Measurements from ENCODE around the gene PRM2. TPM values are rescaled to one million over a fixed set of nuclear protein-coding genes. Genes with fewer than 3 reads are reported as not detected.
A peak's percentile ranks its signal among the peaks of the same experiment; 100 is the strongest.

PRM2 gene
- total and polyA plus RNA-seq, 5 donors from 2014 or later = not detected

GRCh38 chr16:11248133-11248532, 28.1 kb downstream of the PRM2 start:
- peak in 1 of 3 donors; percentile 53 for DNase-seq
- no peaks in the 10 kb centered on the region for H3K27me3 Mint-ChIP-seq
- H3K4me1 ChIP-seq (ENCODE audit: control insufficient read depth, insufficient read depth, low read length, poor library complexity, severe bottlenecking) = peaks cover 24% of the 10 kb centered on the region
- peaks cover 10% of the 10 kb centered on the region for H3K36me3 Mint-ChIP-seq
- ATAC-seq (ENCODE audit: low read depth in 2 of 2) = no peak
- no peaks in the 10 kb centered on the region for H3K27me3 ChIP-seq (ENCODE audit: control insufficient read depth, insufficient read depth, low read length)
- H3K27ac Mint-ChIP-seq = no peak overlapping the region
- no peak overlapping the region for H3K4me3 ChIP-seq (ENCODE audit: low read depth, low read length)
- H3K4me3 Mint-ChIP-seq = no peak overlapping the region
- H3K4me1 Mint-ChIP-seq = peaks cover 7 to 43% (median 21%) of the 10 kb centered on the region in 4 donors
- no peak overlapping the region for H3K27ac ChIP-seq (ENCODE audit: insufficient read depth, low read length, poor library complexity, severe bottlenecking)
- H3K9me3 ChIP-seq (ENCODE audit: control insufficient read depth in 2 of 2, low read length in 2 of 2) = no peaks in the 10 kb centered on the region
- no peaks in the 10 kb centered on the region for H3K9me3 Mint-ChIP-seq
- H3K36me3 ChIP-seq (ENCODE audit: control insufficient read depth, insufficient read depth, low read length) = no peaks in the 10 kb centered on the region

GRCh38 chr16:11245988-11246387, 30.3 kb downstream of the PRM2 start:
- Histone ChIP-seq H3K9me3 (ENCODE audit: control insufficient read depth in 2 of 2, low read length in 2 of 2) (no peaks in the 10 kb centered on the region), H3K27ac (ENCODE audit: insufficient read depth, low read length, poor library complexity, severe bottlenecking) (no peak overlapping the region), H3K4me1 (ENCODE audit: control insufficient read depth, insufficient read depth, low read length, poor library complexity, severe bottlenecking) (peaks cover 4% of the 10 kb centered on the region), H3K27me3 (ENCODE audit: control insufficient read depth, insufficient read depth, low read length) (no peaks in the 10 kb centered on the region), H3K36me3 (ENCODE audit: control insufficient read depth, insufficient read depth, low read length) (no peaks in the 10 kb centered on the region), H3K4me3 (ENCODE audit: low read depth, low read length) (no peak overlapping the region)
- Mint-ChIP-seq H3K27me3 (no peaks in the 10 kb centered on the region), H3K4me3 (peak overlapping the region in 1 of 4 donors; percentile 40), H3K27ac (no peak overlapping the region), H3K9me3 (no peaks in the 10 kb centered on the region), H3K4me1 (peaks cover 4 to 26% (median 7%) of the 10 kb centered on the region in 4 donors), H3K36me3 (peaks cover 4% of the 10 kb centered on the region)
- ATAC-seq (ENCODE audit: low read depth in 2 of 2) = no peak
- peak in 1 of 3 donors; percentile 63 for DNase-seq

GRCh38 chr16:11245222-11245737, 31.0 kb downstream of the PRM2 start:
- Mint-ChIP-seq H3K4me3 (peak overlapping the region in 1 of 4 donors; percentile 40), H3K36me3 (no peaks in the 10 kb centered on the region), H3K27ac (peak overlapping the region; percentile 27 to 95 (median 59)), H3K4me1 (peaks cover 0 to 26% (median 7%) of the 10 kb centered on the region in 4 donors), H3K27me3 (no peaks in the 10 kb centered on the region), H3K9me3 (no peaks in the 10 kb centered on the region)
- ATAC-seq (ENCODE audit: low read depth in 2 of 2) = no peak
- Histone ChIP-seq H3K4me3 (ENCODE audit: low read depth, low read length) (no peak overlapping the region), H3K27ac (ENCODE audit: insufficient read depth, low read length, poor library complexity, severe bottlenecking) (no peak overlapping the region), H3K9me3 (ENCODE audit: control insufficient read depth in 2 of 2, low read length in 2 of 2) (no peaks in the 10 kb centered on the region), H3K36me3 (ENCODE audit: control insufficient read depth, insufficient read depth, low read length) (no peaks in the 10 kb centered on the region), H3K27me3 (ENCODE audit: control insufficient read depth, insufficient read depth, low read length) (no peaks in the 10 kb centered on the region), H3K4me1 (ENCODE audit: control insufficient read depth, insufficient read depth, low read length, poor library complexity, severe bottlenecking) (peaks cover 10% of the 10 kb centered on the region)
- no peak for DNase-seq

- no peaks in the 10 kb centered on the region for H3K27me3 ChIP-seq (ENCODE audit: control insufficient read depth, insufficient read depth, low read length)
- no peak for ATAC-seq (ENCODE audit: low read depth in 2 of 2)
- Mint-ChIP-seq H3K36me3 (no peaks in the 10 kb centered on the region), H3K4me1 (peaks cover 0 to 23% (median 11%) of the 10 kb centered on the region in 4 donors), H3K27ac (no peak overlapping the region), H3K4me3 (no peak overlapping the region), H3K9me3 (no peaks in the 10 kb centered on the region), H3K27me3 (no peaks in the 10 kb centered on the region)
- H3K27ac ChIP-seq (ENCODE audit: insufficient read depth, low read length, poor library complexity, severe bottlenecking) = no peak overlapping the region
- H3K4me1 ChIP-seq (ENCODE audit: control insufficient read depth, insufficient read depth, low read length, poor library complexity, severe bottlenecking) = peaks cover 10% of the 10 kb centered on the region
- DNase-seq = no peak
- no peaks in the 10 kb centered on the region for H3K36me3 ChIP-seq (ENCODE audit: control insufficient read depth, insufficient read depth, low read length)
- no peak overlapping the region for H3K4me3 ChIP-seq (ENCODE audit: low read depth, low read length)
- no peaks in the 10 kb centered on the region for H3K9me3 ChIP-seq (ENCODE audit: control insufficient read depth in 2 of 2, low read length in 2 of 2)
Observed at GRCh38 chr16:11242658-11243057, 33.6 kb downstream of the PRM2 start.

DNA sequence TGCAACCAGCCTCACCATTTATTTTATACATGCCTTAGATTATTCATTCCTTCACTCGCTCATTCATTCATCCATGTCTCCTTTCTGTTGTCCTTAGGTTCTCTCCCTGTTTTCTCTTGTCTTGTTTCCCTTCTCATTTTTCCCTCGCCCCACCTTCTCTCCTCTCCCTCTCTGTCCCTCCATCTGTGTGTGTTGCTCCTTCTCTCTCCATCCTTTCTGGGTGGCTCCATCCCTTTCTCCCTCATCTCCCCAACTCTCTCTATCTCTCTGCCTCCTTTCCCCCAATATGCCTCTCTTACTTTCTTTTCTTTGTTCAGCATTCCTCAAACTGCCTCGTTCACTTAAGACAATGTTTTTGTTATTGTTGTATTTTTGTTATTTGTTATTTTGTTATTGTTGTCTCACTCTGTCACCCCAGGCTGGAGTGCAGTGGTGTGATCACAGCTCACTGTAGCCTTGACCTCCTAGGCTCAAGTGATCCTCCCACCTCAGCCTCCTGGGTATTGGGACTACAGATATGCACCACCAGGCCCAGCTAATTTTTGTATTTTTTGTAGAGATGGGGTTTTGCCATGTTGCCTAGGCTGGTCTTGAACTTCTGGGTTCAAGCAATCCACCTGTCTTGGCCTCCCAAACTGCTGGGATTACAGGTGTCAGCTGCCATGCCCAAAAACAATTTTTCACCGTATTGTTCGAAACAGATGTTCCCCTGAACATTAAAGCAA, 34.6 kb downstream of the PRM2 start:
- no peak overlapping the region for H3K4me3 ChIP-seq (ENCODE audit: low read depth, low read length)
- Mint-ChIP-seq H3K4me3 (no peak overlapping the region), H3K36me3 (no peaks in the 10 kb centered on the region), H3K4me1 (peaks cover 0 to 22% (median 12%) of the 10 kb centered on the region in 4 donors), H3K27ac (no peak overlapping the region), H3K9me3 (no peaks in the 10 kb centered on the region), H3K27me3 (no peaks in the 10 kb centered on the region)
- no peak overlapping the region for H3K27ac ChIP-seq (ENCODE audit: insufficient read depth, low read length, poor library complexity, severe bottlenecking)
- peaks cover 10% of the 10 kb centered on the region for H3K4me1 ChIP-seq (ENCODE audit: control insufficient read depth, insufficient read depth, low read length, poor library complexity, severe bottlenecking)
- DNase-seq = no peak
- no peaks in the 10 kb centered on the region for H3K27me3 ChIP-seq (ENCODE audit: control insufficient read depth, insufficient read depth, low read length)
- no peaks in the 10 kb centered on the region for H3K9me3 ChIP-seq (ENCODE audit: control insufficient read depth in 2 of 2, low read length in 2 of 2)
- no peak for ATAC-seq (ENCODE audit: low read depth in 2 of 2)
- no peaks in the 10 kb centered on the region for H3K36me3 ChIP-seq (ENCODE audit: control insufficient read depth, insufficient read depth, low read length)

DNA sequence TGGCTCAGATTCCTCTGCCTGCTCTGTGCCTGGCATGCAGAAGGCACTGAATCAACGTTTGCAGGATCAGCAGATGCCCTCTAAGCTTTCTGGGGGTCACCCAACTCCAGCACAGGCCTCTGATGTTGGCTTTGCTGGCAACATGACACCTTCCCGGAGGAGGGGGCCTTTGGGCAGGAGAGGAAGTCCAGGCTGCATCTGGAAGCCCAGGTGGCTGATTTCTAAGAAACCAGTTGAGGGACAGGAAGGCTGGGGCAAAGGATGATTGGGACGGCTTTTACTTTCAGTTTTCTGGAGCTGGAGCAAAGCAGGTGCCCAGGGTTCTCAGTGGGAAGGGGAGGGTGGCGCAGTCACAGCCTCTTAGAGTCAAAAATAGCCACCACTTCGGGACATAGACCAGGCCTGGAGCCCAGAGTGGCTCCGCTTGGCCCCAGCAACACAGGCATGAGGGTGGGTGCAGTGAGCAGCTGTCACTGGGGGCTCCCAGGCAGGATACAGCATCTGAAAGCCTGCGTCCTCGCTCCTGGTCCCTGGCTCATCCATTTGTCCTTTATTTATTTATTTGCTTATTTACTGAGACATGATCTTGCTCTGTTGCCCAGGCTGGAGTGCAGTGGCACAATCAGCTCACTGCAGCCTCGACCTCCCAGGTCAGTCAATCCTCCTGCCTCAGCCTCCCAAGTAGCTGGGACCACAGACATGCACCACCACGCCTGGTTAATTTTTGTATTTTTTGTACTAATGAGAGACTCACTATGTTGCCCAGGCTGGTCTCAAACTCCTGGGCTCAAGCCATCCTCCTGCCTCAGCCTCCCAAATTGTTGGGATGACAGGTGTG, 35.4 kb downstream of the PRM2 start:
- no peak overlapping the region for H3K27ac ChIP-seq (ENCODE audit: insufficient read depth, low read length, poor library complexity, severe bottlenecking)
- ATAC-seq (ENCODE audit: low read depth in 2 of 2) (peak; percentile 15 to 20), DNase-seq (peak in 1 of 3 donors; percentile 62)
- Mint-ChIP-seq H3K27ac (peak overlapping the region; percentile 54 to 83 (median 76)), H3K27me3 (no peaks in the 10 kb centered on the region), H3K4me1 (peaks cover 0 to 22% (median 12%) of the 10 kb centered on the region in 4 donors), H3K36me3 (no peaks in the 10 kb centered on the region), H3K9me3 (no peaks in the 10 kb centered on the region), H3K4me3 (peak overlapping the region in 2 of 4 donors; percentile 33 to 69)
- H3K9me3 ChIP-seq (ENCODE audit: control insufficient read depth in 2 of 2, low read length in 2 of 2) = no peaks in the 10 kb centered on the region
- no peaks in the 10 kb centered on the region for H3K36me3 ChIP-seq (ENCODE audit: control insufficient read depth, insufficient read depth, low read length)
- no peaks in the 10 kb centered on the region for H3K27me3 ChIP-seq (ENCODE audit: control insufficient read depth, insufficient read depth, low read length)
- no peak overlapping the region for H3K4me3 ChIP-seq (ENCODE audit: low read depth, low read length)
- H3K4me1 ChIP-seq (ENCODE audit: control insufficient read depth, insufficient read depth, low read length, poor library complexity, severe bottlenecking) = peaks cover 6% of the 10 kb centered on the region

- H3K4me1 Mint-ChIP-seq = peaks cover 0 to 16% (median 10%) of the 10 kb centered on the region in 4 donors
- H3K27me3 Mint-ChIP-seq = no peaks in the 10 kb centered on the region
- Histone ChIP-seq H3K9me3 (ENCODE audit: control insufficient read depth in 2 of 2, low read length in 2 of 2) (no peaks in the 10 kb centered on the region), H3K4me1 (ENCODE audit: control insufficient read depth, insufficient read depth, low read length, poor library complexity, severe bottlenecking) (peaks cover 7% of the 10 kb centered on the region), H3K27ac (ENCODE audit: insufficient read depth, low read length, poor library complexity, severe bottlenecking) (no peak overlapping the region), H3K4me3 (ENCODE audit: low read depth, low read length) (no peak overlapping the region), H3K36me3 (ENCODE audit: control insufficient read depth, insufficient read depth, low read length) (no peaks in the 10 kb centered on the region), H3K27me3 (ENCODE audit: control insufficient read depth, insufficient read depth, low read length) (no peaks in the 10 kb centered on the region)
- H3K36me3 Mint-ChIP-seq = no peaks in the 10 kb centered on the region
- peak overlapping the region in 2 of 4 donors; percentile 33 to 38 for H3K4me3 Mint-ChIP-seq
- ATAC-seq (ENCODE audit: low read depth in 2 of 2) = no peak
- DNase-seq = no peak
- H3K9me3 Mint-ChIP-seq = no peaks in the 10 kb centered on the region
- peak overlapping the region; percentile 54 to 83 (median 76) for H3K27ac Mint-ChIP-seq
Observed at GRCh38 chr16:11239644-11240632, 36.3 kb downstream of the PRM2 start.

All from CD4-positive, CD25-positive, alpha-beta regulatory T cell (primary cell).